Measurements from ENCODE around the gene LRTM1. TPM values are rescaled to one million over a fixed set of nuclear protein-coding genes. Genes with fewer than 3 reads are reported as not detected.

Gene LRTM1
- polyA plus RNA-seq, 3 donors: not detected

GRCh38 chr3:54874816-54875556 is 52.9 kb downstream of the LRTM1 start:
- Histone ChIP-seq H3K79me2 (ENCODE audit: insufficient read depth, low read length) (no peaks in the 10 kb centered on the region), H3K9ac (ENCODE audit: insufficient read depth, low read length, poor library complexity, severe bottlenecking) (no peak overlapping the region), H4K20me1 (ENCODE audit: insufficient read depth, low read length) (no peaks in the 10 kb centered on the region), H3K4me2 (replicated peaks; ENCODE audit: extremely low read depth, low read length, poor library complexity, severe bottlenecking) (no peak overlapping the region), H2AFZ (ENCODE audit: insufficient read depth, low read depth, low read length, poor library complexity, severe bottlenecking) (no peak overlapping the region), H3K27ac (ENCODE audit: low read depth in 1 of 2, low read length in 2 of 2) (no peak overlapping the region), H3K4me3 (replicated peaks in 1 of 3; ENCODE audit: low read depth in 2 of 3, low read length in 3 of 3) (no peak overlapping the region), H3K27me3 (ENCODE audit: control insufficient read depth in 2 of 2, insufficient read depth in 2 of 2, low read length in 2 of 2) (peaks cover 0 to 2% of the 10 kb centered on the region in 2 donors), H3K4me1 (ENCODE audit: control insufficient read depth in 1 of 2, insufficient read depth in 2 of 2, low read length in 2 of 2) (no peaks in the 10 kb centered on the region), H3K36me3 (replicated peaks in 1 of 2; ENCODE audit: control insufficient read depth in 1 of 2, insufficient read depth in 2 of 2, low read length in 2 of 2) (no peaks in the 10 kb centered on the region), H3K9me3 (replicated peaks in 1 of 2; ENCODE audit: control insufficient read depth in 1 of 2, insufficient read depth in 1 of 2, low read length in 2 of 2) (no peaks in the 10 kb centered on the region)
- Mint-ChIP-seq H3K4me3 (no peak overlapping the region), H3K9me3 (peaks cover 0 to 1% (median 0%) of the 10 kb centered on the region in 7 donors), H3K4me1 (no peaks in the 10 kb centered on the region), H3K36me3 (no peaks in the 10 kb centered on the region), H3K27ac (no peak overlapping the region), H3K27me3 (ENCODE audit: low read depth in 3 of 3) (peaks cover 4 to 6% (median 4%) of the 10 kb centered on the region in 3 donors)
- TF ChIP-seq CTCF (IDR thresholded peaks at IDR 0.05): no peak
- no peak for DNase-seq
- intact Hi-C loops (cut with micrococcal nuclease): no loop called here
- 90% methylated on average over 4 of the region's 7 CpGs for WGBS (ENCODE audit: insufficient coverage)

- intact Hi-C loops (cut with micrococcal nuclease): no loop called here
- no peaks in the 10 kb centered on the region for H3K79me2 ChIP-seq (ENCODE audit: insufficient read depth, low read length)
- H3K27ac ChIP-seq (ENCODE audit: low read depth in 1 of 2, low read length in 2 of 2): no peak overlapping the region
- Mint-ChIP-seq H3K4me3 (no peak overlapping the region), H3K36me3 (no peaks in the 10 kb centered on the region), H3K27me3 (ENCODE audit: low read depth in 3 of 3) (peaks cover 2 to 6% (median 4%) of the 10 kb centered on the region in 3 donors), H3K4me1 (no peaks in the 10 kb centered on the region), H3K9me3 (no peaks in the 10 kb centered on the region), H3K27ac (no peak overlapping the region)
- no peak for TF ChIP-seq CTCF (IDR thresholded peaks at IDR 0.05)
- H2AFZ ChIP-seq (ENCODE audit: insufficient read depth, low read depth, low read length, poor library complexity, severe bottlenecking): no peak overlapping the region
- no peaks in the 10 kb centered on the region for H4K20me1 ChIP-seq (ENCODE audit: insufficient read depth, low read length)
- peaks cover 0 to 2% of the 10 kb centered on the region in 2 donors for H3K27me3 ChIP-seq (ENCODE audit: control insufficient read depth in 2 of 2, insufficient read depth in 2 of 2, low read length in 2 of 2)
- DNase-seq: no peak
- no peaks in the 10 kb centered on the region for H3K36me3 ChIP-seq (replicated peaks in 1 of 2; ENCODE audit: control insufficient read depth in 1 of 2, insufficient read depth in 2 of 2, low read length in 2 of 2)
- H3K9me3 ChIP-seq (replicated peaks in 1 of 2; ENCODE audit: control insufficient read depth in 1 of 2, insufficient read depth in 1 of 2, low read length in 2 of 2): no peaks in the 10 kb centered on the region
- WGBS (ENCODE audit: insufficient coverage): 84% methylated on average over 2 of the region's 8 CpGs
- H3K4me1 ChIP-seq (ENCODE audit: control insufficient read depth in 1 of 2, insufficient read depth in 2 of 2, low read length in 2 of 2): no peaks in the 10 kb centered on the region
- H3K9ac ChIP-seq (ENCODE audit: insufficient read depth, low read length, poor library complexity, severe bottlenecking): no peak overlapping the region
- H3K4me3 ChIP-seq (replicated peaks in 1 of 3; ENCODE audit: low read depth in 2 of 3, low read length in 3 of 3): no peak overlapping the region
- H3K4me2 ChIP-seq (replicated peaks; ENCODE audit: extremely low read depth, low read length, poor library complexity, severe bottlenecking): no peak overlapping the region
These were observed 54.5 kb downstream of the LRTM1 start for GRCh38 chr3:54873059-54874010.

All from CD14-positive monocyte (primary cell).